ENCODE results near the gene MAP6.
"Not testable (repeated sequence)": the region's sequence is repeated elsewhere in the genome, so short reads cannot be mapped to it uniquely, and the experiment has no call there.

MAP6 gene

GRCh38 chr11:75668451-75669297 lies at the start of gene MAP6:
TSS of gene MAP6 (minus strand) at chr11:75669038. CDS start at chr11:75668369, 669 bp downstream.
- DNase-seq (ENCODE audit: low read depth in 3 of 3): peak in 1 of 3 donors; percentile 27

DNA sequence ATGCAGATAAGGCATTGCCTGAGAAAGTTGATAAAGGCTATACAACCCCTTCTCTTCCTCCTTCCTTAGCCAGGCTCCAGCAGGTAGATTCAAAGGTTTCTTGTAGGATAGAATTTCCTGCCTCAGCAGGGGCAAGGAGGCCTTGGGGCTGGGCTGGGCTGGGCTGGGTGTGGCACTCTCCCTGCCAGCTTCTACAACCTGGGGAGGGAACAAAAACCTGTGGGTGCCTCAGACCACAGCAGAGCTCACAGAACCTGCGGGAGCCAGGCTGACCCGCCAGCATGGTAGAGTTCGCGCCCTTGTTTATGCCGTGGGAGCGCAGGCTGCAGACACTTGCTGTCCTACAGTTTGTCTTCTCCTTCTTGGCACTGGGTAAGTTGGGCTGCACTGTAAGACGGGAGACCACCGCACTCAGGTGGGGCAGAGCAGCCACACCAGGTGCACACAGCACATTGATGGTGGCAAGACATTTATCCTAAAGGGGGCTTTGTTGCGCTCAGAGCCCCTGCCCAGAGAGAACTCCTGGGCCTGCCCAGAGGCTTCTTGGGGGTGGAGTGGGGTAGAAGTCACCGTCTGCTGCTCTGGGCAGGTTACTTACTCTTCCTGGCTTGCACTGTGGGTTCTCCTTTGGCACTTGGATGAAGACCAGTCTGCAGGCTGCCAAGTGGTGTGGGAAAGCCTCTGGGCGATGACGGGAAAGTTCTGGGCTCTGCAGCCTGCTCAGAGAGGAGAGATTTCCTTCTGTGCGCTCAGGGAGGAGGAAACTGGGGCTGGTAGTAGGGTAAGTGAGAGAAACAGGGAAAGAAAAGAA lies 49.0 kb upstream of the MAP6 start, which contains the start of gene MOGAT2:
MOGAT2 (plus strand) TSS at position 231 of the 811 bp plus-strand sequence; CDS start at position 282, 51 bp downstream.
- DNase-seq (ENCODE audit: low read depth in 3 of 3): no peak

DNA sequence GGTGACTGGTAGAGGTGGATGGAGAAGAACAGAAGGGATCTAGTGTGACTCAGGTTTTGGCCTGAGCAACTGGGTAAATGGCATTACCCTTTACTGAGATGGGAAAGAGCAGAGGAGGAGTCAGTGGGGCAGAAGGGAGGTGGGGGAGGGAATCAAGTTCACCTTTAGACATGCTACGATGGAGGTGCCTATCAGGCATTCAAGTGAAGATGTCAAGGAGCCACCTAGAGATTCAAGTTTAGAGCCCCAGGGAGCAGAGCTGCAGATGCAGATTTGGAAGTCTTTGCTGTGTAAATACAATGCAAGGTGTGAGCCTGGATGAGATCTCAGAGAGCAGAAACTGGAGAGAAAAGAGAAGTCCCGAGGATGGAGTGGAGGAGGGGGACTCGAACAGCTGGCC lies 47.8 kb upstream of the MAP6 start:
- DNase-seq (ENCODE audit: low read depth in 3 of 3): no peak

GRCh38 chr11:75715688-75716087 lies 46.9 kb upstream of the MAP6 start:
- no peak for DNase-seq (ENCODE audit: low read depth in 3 of 3)

DNA sequence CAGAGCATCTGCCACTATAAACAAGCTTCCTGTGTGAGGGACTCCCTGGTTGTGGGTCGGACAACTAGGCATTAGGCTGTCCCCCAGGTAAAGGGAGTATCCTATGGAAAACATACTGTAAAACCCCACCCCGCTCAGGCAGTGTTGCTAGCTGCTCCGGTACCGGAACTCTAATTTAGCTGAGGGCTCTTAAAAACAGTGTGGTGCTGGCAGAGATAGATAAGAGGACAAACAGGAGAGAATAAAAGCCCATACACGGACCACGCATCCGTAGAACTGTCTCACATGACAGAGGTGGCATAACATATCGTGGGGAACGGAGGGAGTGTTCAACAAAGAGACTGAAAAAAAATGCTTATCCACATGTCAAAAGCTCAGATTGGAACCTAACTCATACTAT lies 45.4 kb upstream of the MAP6 start:
- DNase-seq (ENCODE audit: low read depth in 3 of 3): no peak

- DNase-seq (ENCODE audit: low read depth in 3 of 3): peak; percentile 45 to 54 (median 50)
These were observed 37.5 kb upstream of the MAP6 start for GRCh38 chr11:75706260-75706729.

GRCh38 chr11:75705541-75705940 lies 36.7 kb upstream of the MAP6 start:
- DNase-seq (ENCODE audit: low read depth in 3 of 3): no peak

- DNase-seq (ENCODE audit: low read depth in 3 of 3): no peak
These were observed 34.9 kb upstream of the MAP6 start for GRCh38 chr11:75703695-75704237.

GRCh38 chr11:75700940-75701339 lies 32.1 kb upstream of the MAP6 start:
- DNase-seq (ENCODE audit: low read depth in 3 of 3): no peak

DNA sequence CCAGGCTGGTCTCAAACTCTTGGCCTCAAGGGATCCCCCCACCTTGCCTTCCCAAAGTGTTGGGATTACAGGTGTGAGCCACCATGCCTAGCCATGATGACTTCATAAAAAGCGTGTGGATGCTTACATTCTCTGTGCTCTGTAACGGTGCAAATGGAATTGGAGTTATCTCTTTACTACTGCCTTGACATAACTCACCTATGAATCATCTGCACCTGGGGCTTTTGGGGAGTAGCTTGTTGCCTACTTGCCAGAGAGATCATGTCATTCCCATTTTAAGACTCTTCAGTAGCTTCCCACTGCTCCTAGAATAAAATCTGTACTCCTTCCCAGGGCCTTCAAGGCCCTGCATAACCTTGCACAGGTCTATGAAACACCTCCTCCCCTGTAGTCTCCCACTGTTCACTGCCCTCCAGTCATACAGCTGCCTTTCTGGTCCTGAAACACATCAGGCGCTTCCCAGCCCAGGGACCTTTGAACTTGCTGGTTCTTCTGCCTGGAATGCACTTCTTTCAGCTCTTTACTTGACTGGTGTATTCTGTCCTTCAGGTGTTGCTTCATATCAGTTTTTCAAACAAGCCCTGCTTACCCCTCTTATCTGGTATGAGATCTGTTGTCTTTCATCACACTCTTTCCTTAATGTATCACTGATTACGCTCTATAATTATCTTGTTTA lies 29.2 kb upstream of the MAP6 start:
- DNase-seq (ENCODE audit: low read depth in 3 of 3): no peak

DNA sequence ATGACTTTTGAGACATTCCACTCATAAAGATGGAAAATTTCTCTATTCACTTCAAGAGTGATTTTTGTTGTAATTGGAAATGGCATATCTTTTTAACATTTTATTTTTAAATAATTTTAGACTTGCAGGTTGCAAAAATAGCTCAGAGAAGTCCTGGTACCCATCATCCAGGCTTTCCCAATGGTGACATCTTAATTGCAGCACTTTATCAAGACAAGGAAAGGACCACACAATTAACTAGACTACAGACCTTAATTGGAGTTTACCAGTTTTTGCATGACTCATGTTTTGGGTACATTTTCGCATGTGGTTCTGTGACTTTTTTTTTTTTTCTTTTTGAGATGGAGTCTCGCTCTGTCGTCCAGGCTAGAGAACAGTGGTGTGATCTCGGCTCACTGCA lies 23.0 kb upstream of the MAP6 start:
- no peak for DNase-seq (ENCODE audit: low read depth in 3 of 3)

- DNase-seq (ENCODE audit: low read depth in 3 of 3): no peak
These were observed 21.2 kb upstream of the MAP6 start for GRCh38 chr11:75689863-75690609.

GRCh38 chr11:75683856-75684255 lies 15.0 kb upstream of the MAP6 start:
- DNase-seq (ENCODE audit: low read depth in 3 of 3): not testable (repeated sequence)

- no peak for DNase-seq (ENCODE audit: low read depth in 3 of 3)
These were observed 10.7 kb upstream of the MAP6 start for GRCh38 chr11:75679566-75679965.

GRCh38 chr11:75678620-75679259 lies 9.9 kb upstream of the MAP6 start:
- no peak for DNase-seq (ENCODE audit: low read depth in 3 of 3)

GRCh38 chr11:75677909-75678308 lies 9.1 kb upstream of the MAP6 start:
- DNase-seq (ENCODE audit: low read depth in 3 of 3): no peak

DNA sequence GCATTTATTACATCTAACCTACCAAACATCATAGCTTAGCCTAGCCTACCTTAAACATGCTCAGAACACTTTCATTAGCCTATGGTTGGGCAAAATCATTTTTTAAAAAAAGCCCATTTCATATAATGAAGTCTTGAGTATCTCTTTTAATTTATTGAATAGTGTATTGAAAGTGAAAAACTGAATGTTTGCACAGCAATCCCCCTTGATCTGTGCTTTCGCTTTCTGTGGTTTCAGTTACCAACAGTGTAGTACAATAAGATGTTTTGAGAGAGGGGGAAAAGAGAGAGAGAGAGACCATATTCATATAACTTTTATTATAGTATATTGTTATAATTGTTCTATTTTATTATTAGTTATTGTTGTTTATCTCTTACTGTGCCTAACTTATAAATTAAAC lies 8.4 kb upstream of the MAP6 start:
- no peak for DNase-seq (ENCODE audit: low read depth in 3 of 3)

GRCh38 chr11:75673977-75674582 lies 5.2 kb upstream of the MAP6 start:
- peak in 2 of 3 donors; percentile 45 to 52 for DNase-seq (ENCODE audit: low read depth in 3 of 3)

GRCh38 chr11:75667831-75668450 lies 897 bp downstream of the MAP6 start:
- peak in 1 of 3 donors; percentile 26 for DNase-seq (ENCODE audit: low read depth in 3 of 3)
